Brain pericyte (primary cell): ENCODE results near the gene CENPC.
"Not testable (repeated sequence)": the region's sequence is repeated elsewhere in the genome, so short reads cannot be mapped to it uniquely, and the experiment has no call there.

Experiments used
- DNase-seq: peaks from one replicate; pipeline ENCODE4 v3.0.0-alpha.2; 2012; ENCODE audit warnings: low read depth, low spot score

Gene CENPC

GRCh38 chr4:67545199-67546003 is at the start of gene CENPC:
TSS of gene CENPC (minus strand) at chr4:67545503. CDS start at chr4:67545355, 148 bp downstream.
- DNase-seq = peak; percentile 90

DNA sequence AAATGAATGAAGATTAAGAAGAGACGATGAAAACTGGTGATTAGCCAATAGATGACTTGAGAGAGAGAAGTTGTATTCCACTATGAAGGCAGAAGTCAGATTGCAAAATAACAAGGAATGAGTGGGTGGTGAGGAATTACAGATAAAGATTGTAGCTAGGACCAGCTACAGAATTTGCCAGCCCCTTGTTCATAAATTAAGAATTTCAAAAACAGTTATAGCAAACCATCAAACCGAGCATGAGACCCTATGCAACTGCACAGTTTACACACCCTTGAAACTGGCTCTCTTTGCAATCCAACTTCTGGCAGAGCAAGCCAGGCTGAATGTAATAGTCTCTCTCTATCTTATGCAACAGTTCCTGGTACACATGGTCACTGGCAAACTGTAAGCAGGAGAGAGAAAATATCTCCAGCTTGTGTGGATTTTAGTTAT is 48.5 kb upstream of the CENPC start:
- no peak for DNase-seq

DNA sequence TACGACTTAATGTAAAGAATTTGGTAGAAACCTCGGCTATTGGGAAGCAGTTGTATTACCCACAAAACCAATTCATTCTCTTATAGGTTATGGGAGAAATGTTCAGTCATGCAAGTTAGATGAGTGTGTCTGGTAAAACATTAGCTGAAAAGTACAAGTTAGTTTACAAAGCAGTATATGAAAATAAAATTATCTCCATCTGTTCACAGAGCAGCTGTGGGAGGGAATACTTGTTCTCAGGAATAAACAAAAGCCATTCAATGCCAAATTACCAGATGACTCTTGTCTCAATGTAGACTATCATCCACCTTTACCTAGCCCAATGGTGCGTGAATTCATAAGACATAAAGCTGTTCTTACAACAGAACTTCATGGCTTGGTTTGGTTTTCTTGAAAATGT is 41.9 kb upstream of the CENPC start:
- DNase-seq = no peak

- no peak for DNase-seq
These were observed 39.2 kb upstream of the CENPC start for GRCh38 chr4:67584496-67584895.

DNA sequence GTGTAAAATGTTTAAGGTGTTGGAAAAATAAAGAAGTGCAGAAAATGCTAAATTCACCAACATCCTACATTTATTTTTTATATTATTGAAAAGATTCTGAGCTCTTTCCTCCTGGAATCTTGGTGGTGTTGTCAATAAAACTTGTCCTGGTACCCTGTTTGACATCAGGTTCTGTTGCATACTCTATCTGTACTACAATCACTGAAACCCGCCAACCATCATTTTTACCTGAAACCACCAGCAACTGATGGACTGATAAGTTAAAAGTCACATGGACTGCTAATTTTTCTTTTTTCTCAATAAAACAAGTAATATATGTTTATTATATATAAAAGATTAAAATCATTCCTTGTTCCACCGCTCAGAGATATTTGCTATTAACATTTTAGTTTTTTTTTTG is 36.6 kb upstream of the CENPC start:
- no peak for DNase-seq

DNA sequence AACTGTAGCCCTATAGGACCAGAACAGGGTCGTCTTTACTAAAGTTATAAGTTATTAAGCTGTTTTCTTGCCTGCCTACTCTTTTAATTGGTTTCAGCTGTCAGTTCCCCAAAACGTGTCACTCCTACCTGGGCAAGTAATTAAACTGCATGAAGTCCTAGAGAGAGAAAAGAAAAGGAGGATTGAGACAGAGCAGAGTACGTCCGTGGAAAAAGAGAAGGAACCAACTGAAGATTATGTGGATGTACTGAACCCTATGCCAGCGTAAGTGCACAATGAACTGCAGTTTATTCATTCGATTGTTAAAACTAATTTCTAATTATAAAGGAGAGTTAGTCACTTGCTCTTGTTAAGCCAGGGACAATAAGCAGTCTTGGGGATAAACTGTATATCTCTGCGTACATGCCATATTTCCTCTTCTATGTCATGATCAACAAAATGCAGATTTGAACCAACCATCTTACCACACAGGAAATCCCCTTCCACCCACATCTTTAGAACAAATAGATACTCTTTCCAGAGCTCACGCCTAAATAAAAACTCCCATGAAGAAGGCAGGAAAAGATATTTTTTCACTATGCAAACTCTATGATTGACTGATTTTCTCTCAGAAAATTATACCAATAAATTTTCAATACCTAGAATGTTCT is 36.0 kb upstream of the CENPC start:
- no peak for DNase-seq

DNA sequence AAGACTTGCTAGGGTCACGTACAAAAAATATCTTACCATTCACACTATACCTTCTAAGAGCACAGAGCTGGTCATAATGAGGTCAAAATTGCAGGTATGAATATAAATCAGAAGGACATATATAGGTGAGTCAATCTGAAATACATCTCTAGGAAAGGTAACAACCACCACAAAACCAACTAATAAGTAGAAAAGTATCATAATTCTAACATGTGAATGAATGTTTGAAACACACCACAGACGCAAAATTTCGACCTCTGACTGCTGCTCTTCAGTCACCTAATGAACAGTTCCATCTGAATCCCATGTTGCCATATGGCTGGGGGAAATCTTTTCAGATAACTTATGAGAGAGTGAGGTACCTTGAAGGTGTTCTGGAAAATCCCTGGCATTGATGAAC is 35.3 kb upstream of the CENPC start:
- no peak for DNase-seq

DNA sequence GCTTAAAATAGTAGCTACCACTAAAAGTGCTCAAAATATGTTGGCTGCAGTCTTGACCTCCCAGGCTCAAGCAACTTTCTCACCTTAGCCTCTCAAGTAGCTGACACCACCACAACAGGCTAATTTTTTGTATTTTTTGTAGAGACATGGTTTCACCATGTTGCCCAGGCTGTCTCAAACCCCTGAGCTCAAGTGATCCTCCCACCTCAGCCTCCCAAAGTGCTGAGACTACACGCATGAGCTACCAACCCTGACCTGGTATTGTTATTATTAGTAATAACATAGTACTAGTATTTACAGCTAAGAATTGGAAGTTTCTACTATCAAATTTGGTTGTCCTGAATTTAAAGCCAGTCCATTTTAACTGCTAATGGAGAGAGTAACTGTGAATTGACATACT is 31.2 kb upstream of the CENPC start:
- no peak for DNase-seq

- no peak for DNase-seq
These were observed 30.8 kb upstream of the CENPC start for GRCh38 chr4:67576059-67576466.

DNA sequence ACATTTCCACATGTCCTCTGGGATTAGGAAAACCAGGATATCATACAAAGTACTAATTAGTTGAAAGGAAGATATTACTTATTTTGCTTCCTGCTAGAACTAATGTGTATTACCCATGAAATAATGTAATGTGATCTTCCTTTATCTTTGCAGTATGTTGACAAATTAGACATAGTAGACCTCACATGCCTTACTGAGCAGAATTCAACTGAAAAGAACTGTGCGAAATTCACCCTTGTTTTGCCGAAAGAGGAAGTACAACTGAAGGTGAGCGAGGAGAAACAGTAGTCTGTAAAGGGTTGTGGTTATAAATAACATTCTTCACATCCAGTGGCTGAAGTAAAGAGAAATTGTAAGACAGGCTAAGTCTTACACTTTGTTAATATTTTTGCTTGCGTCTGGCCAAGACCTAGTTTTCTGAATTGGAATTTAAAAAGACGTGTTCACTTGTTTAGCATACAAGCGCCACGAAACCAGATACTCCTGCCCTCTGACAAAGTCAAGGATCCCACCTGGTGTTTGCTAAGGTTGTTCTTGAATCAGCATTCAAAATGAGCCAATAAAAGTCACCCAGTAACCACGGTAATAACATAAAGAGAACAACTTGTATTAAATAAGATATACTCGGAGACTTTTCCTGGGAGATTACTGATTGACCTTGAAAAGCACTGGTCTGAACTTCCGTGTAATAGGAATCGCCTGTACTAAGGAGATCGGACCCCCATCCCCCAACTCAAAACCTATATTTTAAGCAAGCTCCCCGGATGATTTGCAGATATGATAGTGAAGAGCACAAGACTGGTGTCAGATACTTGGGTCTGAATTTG is 30.1 kb upstream of the CENPC start:
- DNase-seq = no peak

DNA sequence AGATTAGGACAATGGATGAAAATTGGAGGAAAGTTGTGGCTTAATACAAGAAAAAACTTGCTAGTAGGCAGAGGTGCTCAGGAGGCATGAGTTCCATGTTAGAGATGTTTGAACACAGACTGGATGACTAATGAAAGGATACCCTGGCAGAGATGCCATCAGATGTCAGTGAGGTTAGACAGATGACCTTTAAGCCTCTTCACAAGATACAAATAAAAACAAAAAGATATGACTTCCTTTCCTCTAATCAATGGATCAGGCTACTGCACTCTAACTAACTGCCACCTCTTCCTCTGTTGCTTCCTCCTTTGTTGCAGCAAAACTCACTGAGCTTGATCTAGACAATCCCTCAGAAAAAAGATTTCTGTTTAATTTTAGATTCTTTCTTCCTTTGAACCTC is 27.9 kb upstream of the CENPC start:
- no peak for DNase-seq

GRCh38 chr4:67571975-67572374 is 26.7 kb upstream of the CENPC start:
- DNase-seq = no peak

GRCh38 chr4:67570537-67570936 is 25.2 kb upstream of the CENPC start:
- DNase-seq = no peak

GRCh38 chr4:67568820-67569219 is 23.5 kb upstream of the CENPC start:
- no peak for DNase-seq

- no peak for DNase-seq
These were observed 21.0 kb upstream of the CENPC start for GRCh38 chr4:67566335-67566734.

GRCh38 chr4:67565284-67565683 is 20.0 kb upstream of the CENPC start:
- DNase-seq = no peak

GRCh38 chr4:67558493-67558892 is 13.2 kb upstream of the CENPC start, which contains the start of gene STAP1:
TSS of gene STAP1 (plus strand) at chr4:67558727. CDS start at chr4:67558810, 83 bp downstream.
- DNase-seq = no peak

DNA sequence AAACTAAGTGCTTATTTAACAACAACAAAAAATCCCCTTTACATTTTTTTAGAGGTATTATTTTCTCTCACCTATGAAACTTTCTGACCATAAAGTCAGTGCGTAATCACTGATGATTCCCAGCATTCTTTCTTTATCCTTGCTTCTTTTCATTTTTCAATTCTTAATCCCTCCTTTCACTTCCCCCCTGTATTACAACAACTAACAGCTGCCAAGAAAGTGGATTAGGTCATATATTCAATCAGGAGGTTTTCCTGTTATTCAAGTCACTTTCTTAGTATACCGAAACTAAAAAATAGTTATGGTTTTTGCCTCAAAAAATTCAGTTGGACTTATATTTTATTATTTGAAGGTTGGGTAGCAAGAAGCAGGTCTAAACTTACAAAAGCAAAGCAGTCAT is 11.1 kb upstream of the CENPC start:
- no peak for DNase-seq

DNA sequence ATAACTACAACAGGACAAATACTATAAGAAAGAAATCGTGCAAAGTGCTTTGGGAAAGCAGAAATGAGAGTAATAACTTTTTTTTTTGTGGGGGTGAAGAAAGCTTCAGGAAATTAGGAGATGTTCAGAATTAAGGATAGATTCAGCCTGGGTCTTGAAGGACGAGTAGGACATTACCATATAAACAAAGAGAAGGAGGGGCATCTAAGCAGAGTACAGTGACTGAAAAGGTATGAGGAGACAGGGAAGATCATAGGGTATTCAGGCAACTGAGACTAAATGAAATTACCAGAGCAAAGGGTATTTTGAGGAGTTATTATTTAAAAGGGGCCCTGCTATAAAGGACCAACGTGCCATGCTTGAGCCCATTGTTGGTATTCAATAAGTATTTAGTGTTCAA is 10.1 kb upstream of the CENPC start:
- DNase-seq = no peak

- no peak for DNase-seq
These were observed 8.8 kb upstream of the CENPC start for GRCh38 chr4:67554096-67554495.

GRCh38 chr4:67552146-67552792 is 7.0 kb upstream of the CENPC start:
- DNase-seq = not testable (repeated sequence)

GRCh38 chr4:67550857-67551256 is 5.6 kb upstream of the CENPC start:
- DNase-seq = no peak
